Measurements from ENCODE around the gene PHETA1. TPM values are rescaled to one million over a fixed set of nuclear protein-coding genes. Genes with fewer than 3 reads are reported as not detected.
A peak's percentile ranks its signal among the peaks of the same experiment; 100 is the strongest.
"Not testable (repeated sequence)": the region's sequence is repeated elsewhere in the genome, so short reads cannot be mapped to it uniquely, and the experiment has no call there.

PHETA1 gene
- total and polyA plus RNA-seq, 5 donors = 8.0 to 11.6 (median 9.1) TPM

DNA sequence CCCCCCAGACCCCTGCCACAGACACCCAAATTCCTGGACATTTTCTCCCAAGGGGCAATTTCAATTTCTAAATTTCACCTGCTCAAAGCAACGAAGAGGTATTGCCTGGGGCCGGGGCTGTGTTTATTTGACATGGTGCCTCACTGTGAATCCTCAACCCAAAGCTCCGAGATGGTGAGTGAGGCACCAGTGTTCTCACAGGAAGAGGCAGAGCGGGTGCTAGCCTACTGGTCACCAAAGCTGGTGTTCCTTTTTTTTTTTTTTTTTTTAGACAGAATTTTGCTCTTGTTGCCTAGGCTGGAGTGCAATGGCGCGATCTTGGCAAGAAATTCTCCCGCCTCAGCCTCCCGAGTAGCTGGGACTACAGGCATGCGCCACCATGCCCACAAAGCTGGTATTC, 22.0 kb upstream of the PHETA1 start:
- intact Hi-C loops (cut with DNase I) = loop anchor here in 1 of 4 donors (10.0 kb wide), 1 partner anchor 134 kb away; no protein-coding TSS in a partner anchor

DNA sequence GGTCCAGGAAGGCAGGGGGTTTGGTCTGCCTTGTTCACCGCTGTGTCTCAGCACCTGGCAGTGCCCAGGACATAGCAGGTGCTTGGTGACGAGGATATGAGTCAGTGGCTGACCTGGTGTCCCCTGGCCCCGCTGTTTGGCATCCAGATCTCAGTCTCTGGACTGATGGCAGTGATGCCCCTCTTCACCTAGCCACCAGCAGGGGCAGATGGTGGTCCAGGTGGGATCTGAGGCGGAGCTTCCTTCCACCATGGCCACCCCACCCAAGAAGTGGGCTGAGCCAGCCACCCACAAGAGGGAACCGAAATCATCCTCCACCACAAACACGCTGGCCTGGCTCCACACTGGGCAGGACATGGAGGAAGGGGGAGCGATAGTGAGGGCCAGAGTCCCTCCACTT, 20.7 kb upstream of the PHETA1 start:
- Histone ChIP-seq H3K4me3 (ENCODE audit: low read length) (no peak overlapping the region), H3K4me1 (ENCODE audit: control insufficient read depth, insufficient read depth, low read length) (no peaks in the 10 kb centered on the region), H3K27ac (ENCODE audit: low read length) (no peak overlapping the region), H3K27me3 (ENCODE audit: control insufficient read depth, insufficient read depth) (no peaks in the 10 kb centered on the region), H3K9me3 (ENCODE audit: control insufficient read depth, low read length) (no peaks in the 10 kb centered on the region)
- ATAC-seq (no peak), DNase-seq (peak in 1 of 3 donors; percentile 57)
- intact Hi-C loops (cut with DNase I) = loop anchor here in 1 of 4 donors (10.0 kb wide), 1 partner anchor 135 kb away; no protein-coding TSS in a partner anchor
- 80% methylated on average over 7 of the region's 7 CpGs for WGBS

More for the DNA sequence above, 22.0 kb upstream of the PHETA1 start:
- Histone ChIP-seq H3K4me1 (ENCODE audit: control insufficient read depth, insufficient read depth, low read length) (no peaks in the 10 kb centered on the region), H3K4me3 (ENCODE audit: low read length) (no peak overlapping the region), H3K27me3 (ENCODE audit: control insufficient read depth, insufficient read depth) (no peaks in the 10 kb centered on the region), H3K27ac (ENCODE audit: low read length) (no peak overlapping the region), H3K9me3 (ENCODE audit: control insufficient read depth, low read length) (no peaks in the 10 kb centered on the region)
- ATAC-seq (no peak), DNase-seq (no peak)
- WGBS = 87% methylated on average over 9 of the region's 9 CpGs

DNA sequence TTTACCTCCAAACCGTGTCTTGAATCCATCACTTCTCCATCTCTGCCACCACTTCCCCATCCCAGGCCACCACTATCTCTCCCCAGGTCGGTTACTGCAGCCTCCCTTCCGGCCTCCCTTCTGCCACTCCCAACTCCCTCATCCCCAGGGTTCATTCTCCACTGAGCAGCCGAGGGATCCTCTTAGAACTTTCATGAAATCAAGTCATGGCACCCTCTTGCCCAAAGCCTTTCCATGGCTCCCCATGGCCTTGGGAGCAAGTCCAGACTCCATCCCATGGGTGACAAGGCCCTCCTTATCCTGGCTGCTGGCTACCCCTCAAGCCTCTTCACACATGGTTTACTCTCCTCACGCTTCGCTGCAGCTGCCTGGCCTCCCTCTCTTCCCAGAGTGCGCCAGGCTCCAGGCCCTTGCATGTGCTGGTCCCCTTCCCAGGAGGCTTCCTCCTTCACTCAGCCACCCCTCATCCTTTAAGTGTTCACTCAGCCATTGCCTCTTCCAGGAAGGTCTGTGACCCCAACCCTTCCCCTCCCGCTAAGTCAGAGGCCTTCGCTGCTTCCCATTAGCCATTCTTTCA, 18.9 kb upstream of the PHETA1 start:
- intact Hi-C loops (cut with DNase I) = no loop called here
- no peak for ATAC-seq
- Histone ChIP-seq H3K27me3 (ENCODE audit: control insufficient read depth, insufficient read depth) (no peaks in the 10 kb centered on the region), H3K9me3 (ENCODE audit: control insufficient read depth, low read length) (no peaks in the 10 kb centered on the region), H3K4me1 (ENCODE audit: control insufficient read depth, insufficient read depth, low read length) (no peaks in the 10 kb centered on the region), H3K27ac (ENCODE audit: low read length) (no peak overlapping the region), H3K4me3 (ENCODE audit: low read length) (no peak overlapping the region)
- WGBS = 84% methylated on average over 9 of the region's 9 CpGs
- no peak for DNase-seq

DNA sequence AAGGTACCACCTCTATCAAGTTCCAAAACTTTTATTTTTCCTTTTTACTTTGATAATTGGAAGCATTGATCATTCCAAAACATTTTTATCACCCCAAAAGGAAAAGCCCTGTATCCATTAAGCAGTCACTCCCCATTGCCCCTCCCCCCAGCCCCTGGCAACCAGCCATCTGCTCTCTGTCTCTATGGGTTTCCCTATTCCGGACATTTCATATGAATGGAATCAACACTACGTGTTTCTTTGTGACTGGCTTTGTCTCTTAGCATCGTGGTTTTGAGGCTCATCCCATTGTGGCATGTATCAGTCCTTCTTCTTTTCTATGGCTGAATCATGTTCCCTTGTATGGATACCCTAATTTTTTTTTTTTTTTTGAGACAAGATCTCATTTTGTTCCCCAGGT, 18.0 kb upstream of the PHETA1 start:
- no peak overlapping the region for H3K4me3 ChIP-seq (ENCODE audit: low read length)
- no peaks in the 10 kb centered on the region for H3K4me1 ChIP-seq (ENCODE audit: control insufficient read depth, insufficient read depth, low read length)
- 19% methylated on average over 3 of the region's 3 CpGs for WGBS
- DNase-seq (peak in 1 of 3 donors; percentile 75), ATAC-seq (no peak)
- no peaks in the 10 kb centered on the region for H3K9me3 ChIP-seq (ENCODE audit: control insufficient read depth, low read length)
- intact Hi-C loops (cut with DNase I) = no loop called here
- H3K27ac ChIP-seq (ENCODE audit: low read length) = no peak overlapping the region
- H3K27me3 ChIP-seq (ENCODE audit: control insufficient read depth, insufficient read depth) = no peaks in the 10 kb centered on the region

DNA sequence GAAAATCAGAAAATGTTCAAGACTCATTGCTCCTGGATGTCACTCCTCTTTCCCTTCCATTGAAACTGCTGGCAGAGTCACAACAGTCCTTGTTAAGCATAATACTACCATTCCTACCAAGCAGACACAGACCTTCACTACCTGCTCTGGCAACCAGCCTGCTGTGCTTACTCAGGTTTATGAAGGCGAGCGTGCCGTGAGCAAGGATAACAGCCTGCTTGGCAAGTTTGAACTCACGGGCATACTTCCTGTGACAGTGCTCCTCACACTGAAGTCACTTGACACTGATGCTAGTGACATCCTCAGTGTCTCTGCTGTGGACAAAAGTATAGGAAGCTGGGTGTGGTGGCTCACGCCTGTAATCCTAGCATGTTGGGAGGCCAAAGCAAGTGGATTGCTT, 15.7 kb upstream of the PHETA1 start:
- intact Hi-C loops (cut with DNase I) = no loop called here
- DNase-seq (no peak), ATAC-seq (no peak)
- Histone ChIP-seq H3K27me3 (ENCODE audit: control insufficient read depth, insufficient read depth) (no peaks in the 10 kb centered on the region), H3K27ac (ENCODE audit: low read length) (no peak overlapping the region), H3K4me1 (ENCODE audit: control insufficient read depth, insufficient read depth, low read length) (no peaks in the 10 kb centered on the region), H3K9me3 (ENCODE audit: control insufficient read depth, low read length) (no peaks in the 10 kb centered on the region), H3K4me3 (ENCODE audit: low read length) (no peak overlapping the region)
- WGBS = 80% methylated on average over 5 of the region's 5 CpGs

DNA sequence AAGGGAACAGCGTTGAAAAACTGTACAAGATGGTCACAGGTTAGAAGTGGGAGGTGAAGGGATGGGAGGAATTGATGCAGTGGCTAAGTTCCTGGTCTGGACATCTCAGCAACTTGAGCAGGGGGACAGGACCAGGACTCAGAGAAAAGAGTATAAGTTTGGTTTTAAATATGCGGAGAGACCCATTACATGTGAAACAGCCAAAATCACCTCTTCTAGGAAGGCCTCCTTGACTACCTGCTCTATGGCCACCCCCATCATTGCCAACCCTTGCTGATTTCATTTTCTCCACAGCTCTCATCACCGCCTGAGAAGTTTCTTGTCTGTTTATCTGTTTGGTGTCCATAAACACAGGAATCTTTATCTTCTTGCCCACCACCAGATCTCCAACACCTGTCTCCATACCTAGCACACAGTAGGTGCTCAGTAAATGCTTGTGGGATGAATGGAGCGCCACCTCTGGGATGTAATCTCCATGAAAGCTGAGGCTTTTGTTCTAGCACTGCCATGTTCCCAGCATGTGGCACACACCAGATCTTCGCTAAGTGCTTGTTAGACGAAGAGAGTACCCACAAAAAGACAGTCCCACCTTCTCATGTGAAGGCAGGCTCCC, 11.2 kb upstream of the PHETA1 start:
- 93% methylated on average over 6 of the region's 6 CpGs for WGBS
- no peaks in the 10 kb centered on the region for H3K27me3 ChIP-seq (ENCODE audit: control insufficient read depth, insufficient read depth)
- ATAC-seq (no peak), DNase-seq (no peak)
- H3K4me3 ChIP-seq (ENCODE audit: low read length) = no peak overlapping the region
- H3K27ac ChIP-seq (ENCODE audit: low read length) = no peak overlapping the region
- intact Hi-C loops (cut with DNase I) = no loop called here
- H3K9me3 ChIP-seq (ENCODE audit: control insufficient read depth, low read length) = no peaks in the 10 kb centered on the region
- no peaks in the 10 kb centered on the region for H3K4me1 ChIP-seq (ENCODE audit: control insufficient read depth, insufficient read depth, low read length)

DNA sequence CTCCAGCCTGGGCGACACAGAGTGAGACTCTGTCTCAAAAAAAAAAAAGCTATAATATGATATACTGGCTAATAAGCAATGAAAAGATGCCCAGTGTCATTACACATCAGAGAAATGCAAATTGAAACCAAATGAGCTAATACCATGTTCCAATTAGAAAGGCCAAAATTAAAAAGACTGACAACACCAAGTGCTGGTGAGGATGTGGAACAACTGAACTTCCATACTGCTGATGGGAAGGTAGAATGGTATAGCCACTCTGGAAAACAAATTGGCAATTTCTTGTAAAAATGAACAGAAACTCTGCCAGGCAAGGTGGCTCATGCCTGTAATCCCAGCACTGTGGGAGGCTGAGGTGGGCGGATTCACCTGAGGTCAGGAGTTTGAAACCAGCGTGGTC, 8.5 kb upstream of the PHETA1 start:
- Histone ChIP-seq H3K27ac (ENCODE audit: low read length) (no peak overlapping the region), H3K27me3 (ENCODE audit: control insufficient read depth, insufficient read depth) (no peaks in the 10 kb centered on the region), H3K4me1 (ENCODE audit: control insufficient read depth, insufficient read depth, low read length) (no peaks in the 10 kb centered on the region), H3K9me3 (ENCODE audit: control insufficient read depth, low read length) (no peaks in the 10 kb centered on the region), H3K4me3 (ENCODE audit: low read length) (no peak overlapping the region)
- ATAC-seq = no peak
- WGBS = 90% methylated on average over 3 of the region's 3 CpGs
- intact Hi-C loops (cut with DNase I) = no loop called here
- no peak for DNase-seq

DNA sequence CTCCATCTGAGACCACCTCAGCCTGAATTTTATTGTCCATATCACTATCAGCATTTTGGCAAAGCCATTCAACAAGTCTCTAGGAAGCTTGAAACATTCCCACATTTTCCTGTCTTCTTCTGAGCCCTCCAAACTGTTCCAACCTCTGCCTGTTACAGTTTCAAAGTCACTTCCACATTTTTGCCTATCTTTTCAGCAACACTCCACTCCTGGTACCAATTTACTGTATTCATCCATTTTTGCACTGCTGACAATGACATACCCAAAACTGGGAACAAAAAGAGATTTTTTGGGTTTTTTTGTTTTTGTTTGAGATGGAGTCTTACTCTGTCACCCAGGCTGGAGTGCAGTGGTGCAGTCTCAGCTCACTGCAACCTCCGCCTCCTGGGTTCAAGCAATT, 4.3 kb upstream of the PHETA1 start:
- WGBS = 95% methylated on average over 1 of the region's 1 CpG
- H3K9me3 ChIP-seq (ENCODE audit: control insufficient read depth, low read length); H3K4me1 ChIP-seq (ENCODE audit: control insufficient read depth, insufficient read depth, low read length); DNase-seq; ATAC-seq; intact Hi-C loops (cut with DNase I); H3K27me3 ChIP-seq (ENCODE audit: control insufficient read depth, insufficient read depth); H3K4me3 ChIP-seq (ENCODE audit: low read length); H3K27ac ChIP-seq (ENCODE audit: low read length): not testable (repeated sequence)

DNA sequence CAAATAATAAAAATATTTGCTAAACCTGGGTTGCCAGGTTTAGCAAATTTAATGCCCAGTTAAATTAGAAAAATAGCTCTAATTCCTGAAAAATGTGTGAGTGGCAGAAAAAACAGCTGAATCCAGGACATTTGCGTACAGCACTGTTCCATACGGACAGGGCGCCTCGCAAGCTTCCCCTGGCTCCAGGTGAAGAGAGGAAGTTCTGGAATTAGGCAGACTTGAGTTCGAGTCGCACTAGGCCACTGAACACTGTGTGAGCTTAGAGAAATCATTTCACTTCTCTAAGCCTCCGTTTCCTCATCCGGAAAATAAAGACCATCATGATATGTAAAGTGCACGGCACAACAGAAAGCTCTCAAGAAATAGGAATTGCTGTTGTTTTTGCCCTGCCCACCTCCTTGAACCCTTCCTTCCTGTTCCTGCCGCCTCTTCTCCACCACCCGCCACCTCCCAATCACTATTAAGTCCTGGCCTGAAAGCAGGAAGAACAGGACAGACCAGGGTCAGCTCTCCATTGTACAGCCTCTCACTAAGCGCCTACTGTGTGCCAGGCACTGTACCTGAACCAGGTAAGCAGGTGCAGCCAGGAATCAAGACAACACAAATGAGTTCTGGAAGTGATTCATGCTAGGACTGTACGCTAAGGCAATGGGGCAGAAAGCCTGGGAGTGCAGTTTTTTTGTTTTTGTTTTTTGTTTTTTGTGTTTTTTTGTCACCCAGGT, 763 bp upstream of the PHETA1 start:
- H3K27ac ChIP-seq (ENCODE audit: low read length) = no peak overlapping the region
- no peaks in the 10 kb centered on the region for H3K9me3 ChIP-seq (ENCODE audit: control insufficient read depth, low read length)
- ATAC-seq (no peak), DNase-seq (no peak)
- 44% methylated on average over 13 of the region's 13 CpGs for WGBS
- no peaks in the 10 kb centered on the region for H3K27me3 ChIP-seq (ENCODE audit: control insufficient read depth, insufficient read depth)
- H3K4me1 ChIP-seq (ENCODE audit: control insufficient read depth, insufficient read depth, low read length) = no peaks in the 10 kb centered on the region
- peak overlapping the region; percentile 53 for H3K4me3 ChIP-seq (ENCODE audit: low read length)
- intact Hi-C loops (cut with DNase I) = no loop called here

DNA sequence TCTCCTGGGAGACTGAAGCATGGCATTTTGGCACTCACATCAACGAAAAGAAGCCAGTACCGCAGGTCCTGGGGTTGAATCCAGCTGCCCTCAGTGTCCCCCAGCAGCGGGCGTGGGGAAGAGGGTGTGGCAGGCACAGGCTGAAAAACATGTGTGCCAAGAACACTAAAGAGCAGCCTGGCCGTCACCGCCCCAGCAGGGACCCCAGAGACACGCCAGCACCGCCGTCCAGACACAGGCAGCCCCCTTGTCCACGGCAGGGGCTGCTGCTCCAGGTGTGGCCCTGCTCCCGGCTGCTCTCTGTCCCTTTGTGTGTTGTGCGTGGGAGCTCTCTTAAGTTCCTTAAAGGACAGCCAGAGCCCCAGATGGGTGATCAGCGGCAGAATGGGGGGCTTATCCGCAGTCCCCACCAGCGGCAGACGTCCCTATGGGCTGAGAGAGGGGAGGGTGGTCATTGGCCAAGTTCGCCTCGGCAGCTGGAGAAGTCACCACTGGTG, 556 bp downstream of the PHETA1 start:
- Histone ChIP-seq H3K9me3 (ENCODE audit: control insufficient read depth, low read length) (no peaks in the 10 kb centered on the region), H3K27ac (ENCODE audit: low read length) (peak overlapping the region; percentile 28), H3K4me1 (ENCODE audit: control insufficient read depth, insufficient read depth, low read length) (no peaks in the 10 kb centered on the region), H3K27me3 (ENCODE audit: control insufficient read depth, insufficient read depth) (no peaks in the 10 kb centered on the region), H3K4me3 (ENCODE audit: low read length) (peak overlapping the region; percentile 53)
- DNase-seq (peak; percentile 51 to 79 (median 72)), ATAC-seq (peak; percentile 15 to 42)
- WGBS = under 1% methylated on average over 18 of the region's 18 CpGs
- intact Hi-C loops (cut with DNase I) = no loop called here

DNA sequence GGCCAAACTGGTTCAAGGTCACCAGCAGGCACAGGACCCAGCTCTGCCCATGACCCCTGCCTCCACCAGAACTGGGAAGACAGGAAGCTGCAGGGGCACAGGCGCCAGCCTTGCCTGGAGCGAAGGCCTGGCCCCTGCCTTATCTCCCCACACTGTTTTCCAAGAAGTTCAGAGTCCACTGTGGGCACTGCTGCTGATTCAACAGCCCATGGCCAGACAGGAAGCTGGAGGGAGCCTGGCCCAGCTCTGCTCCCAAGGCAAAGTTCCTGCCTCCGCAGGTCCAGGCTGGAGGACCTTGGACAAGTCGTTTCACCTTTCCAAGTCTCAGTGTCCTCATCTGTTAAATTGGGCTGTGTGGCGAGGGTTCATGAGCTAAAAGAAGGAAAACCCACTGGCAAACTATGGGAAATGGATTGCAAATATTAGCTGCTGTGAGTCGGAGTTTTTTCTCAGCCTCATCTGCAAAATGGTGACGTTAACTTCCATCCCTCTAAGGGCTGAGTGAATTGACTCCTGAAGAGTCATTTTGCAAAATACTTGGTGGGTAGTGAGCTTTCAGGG, 1.2 kb downstream of the PHETA1 start:
- peak; percentile 6 to 18 for ATAC-seq
- intact Hi-C loops (cut with DNase I) = no loop called here
- H3K4me3 ChIP-seq (ENCODE audit: low read length) = peak overlapping the region; percentile 53
- DNase-seq = peak in 1 of 3 donors; percentile 62
- WGBS = 47% methylated on average over 7 of the region's 7 CpGs
- no peaks in the 10 kb centered on the region for H3K27me3 ChIP-seq (ENCODE audit: control insufficient read depth, insufficient read depth)
- no peaks in the 10 kb centered on the region for H3K4me1 ChIP-seq (ENCODE audit: control insufficient read depth, insufficient read depth, low read length)
- H3K9me3 ChIP-seq (ENCODE audit: control insufficient read depth, low read length) = no peaks in the 10 kb centered on the region
- peak overlapping the region; percentile 35 for H3K27ac ChIP-seq (ENCODE audit: low read length)

Data from right cardiac atrium (tissue), 5 donors.